Type B pancreatic cell (in vitro differentiated cells): ENCODE measurements around the gene FYN. TPM values are rescaled to one million over a fixed set of nuclear protein-coding genes. Genes with fewer than 3 reads are reported as not detected.

Experiments
- DNase-seq: peaks from one replicate; pipeline ENCODE4 v3.0.0; 2021; ENCODE audit warnings: mixed read lengths; ENCODE audit not compliant: unreplicated experiment; ENCODE audit errors: extremely low spot score
- H3K27ac Mint-ChIP-seq: 2 replicates; pipeline ENCODE4 v1.8.0; 2021; ENCODE audit warnings: mild to moderate bottlenecking, mixed read lengths
- H3K27me3 Mint-ChIP-seq: 2 replicates; pipeline ENCODE4 v1.8.0; 2021; ENCODE audit warnings: mixed read lengths
- H3K36me3 Mint-ChIP-seq: 2 replicates; pipeline ENCODE4 v1.8.0; 2021; ENCODE audit warnings: mixed read lengths
- H3K4me1 Mint-ChIP-seq: one replicate; pipeline ENCODE4 v1.8.0; 2021; ENCODE audit warnings: mixed read lengths; ENCODE audit not compliant: unreplicated experiment
- H3K4me3 Mint-ChIP-seq: 2 replicates; pipeline ENCODE4 v1.8.0; 2021; ENCODE audit warnings: mild to moderate bottlenecking, mixed read lengths
- H3K9me3 Mint-ChIP-seq: 2 replicates; pipeline ENCODE4 v1.8.0; 2021; ENCODE audit warnings: mixed read lengths
- CTCF ChIP-seq: fragments of 200-600 bp; sonication (generic); conservative IDR thresholded peaks from 2 replicates; pipeline ENCODE4 v1.5.0; 2021; ENCODE audit warnings: antibody characterized with exemption, mild to moderate bottlenecking
- total RNA-seq: library from RNA; stranded (reverse); gene quantifications from 2 replicates; pipeline ENCODE4 v1.2.1, GENCODE V29; 2021; ENCODE audit warnings: low replicate concordance

FYN gene
- total RNA-seq, 1 donor from 2014 or later = 131 TPM

DNA sequence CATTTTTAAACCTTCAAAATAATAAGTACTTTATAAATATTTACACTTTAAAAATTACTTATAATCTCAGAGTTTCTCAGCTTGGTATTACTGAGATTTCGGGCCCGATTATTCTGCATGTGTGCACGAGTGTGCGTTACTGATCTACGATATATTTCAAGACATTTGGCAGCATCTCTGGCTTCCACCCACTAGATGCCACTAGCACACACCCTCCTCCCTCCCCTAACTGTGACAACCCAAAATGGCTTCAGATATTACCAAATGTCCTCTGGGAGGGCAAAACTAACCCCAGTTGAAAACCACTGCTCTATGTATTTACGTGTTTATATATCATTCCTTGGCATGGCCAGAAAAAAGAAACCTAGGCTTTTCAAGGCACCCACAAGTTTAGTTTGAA is 95.9 kb downstream of the FYN start:
- no peak for DNase-seq
- Mint-ChIP-seq H3K27me3 (no peaks in the 10 kb centered on the region), H3K27ac (no peak overlapping the region), H3K9me3 (no peaks in the 10 kb centered on the region), H3K36me3 (peaks cover 37% of the 10 kb centered on the region), H3K4me1 (peaks cover 51% of the 10 kb centered on the region), H3K4me3 (no peak overlapping the region)
- no peak for TF ChIP-seq CTCF

GRCh38 chr6:111776236-111777221 is 96.7 kb downstream of the FYN start:
- Mint-ChIP-seq H3K4me1 (peaks cover 51% of the 10 kb centered on the region), H3K27me3 (no peaks in the 10 kb centered on the region), H3K4me3 (no peak overlapping the region), H3K27ac (no peak overlapping the region), H3K36me3 (peaks cover 40% of the 10 kb centered on the region), H3K9me3 (no peaks in the 10 kb centered on the region)
- no peak for DNase-seq
- TF ChIP-seq CTCF = no peak

GRCh38 chr6:111775145-111775922 is 97.9 kb downstream of the FYN start:
- DNase-seq = no peak
- no peaks in the 10 kb centered on the region for H3K27me3 Mint-ChIP-seq
- H3K36me3 Mint-ChIP-seq = peaks cover 38% of the 10 kb centered on the region
- TF ChIP-seq CTCF = no peak
- peak overlapping the region; percentile 34 for H3K4me3 Mint-ChIP-seq
- H3K4me1 Mint-ChIP-seq = peaks cover 43% of the 10 kb centered on the region
- no peaks in the 10 kb centered on the region for H3K9me3 Mint-ChIP-seq
- H3K27ac Mint-ChIP-seq = peak overlapping the region; percentile 59

- peaks cover 35% of the 10 kb centered on the region for H3K36me3 Mint-ChIP-seq
- DNase-seq = no peak
- TF ChIP-seq CTCF = no peak
- H3K4me3 Mint-ChIP-seq = no peak overlapping the region
- H3K9me3 Mint-ChIP-seq = no peaks in the 10 kb centered on the region
- H3K4me1 Mint-ChIP-seq = peaks cover 49% of the 10 kb centered on the region
- H3K27ac Mint-ChIP-seq = no peak overlapping the region
- no peaks in the 10 kb centered on the region for H3K27me3 Mint-ChIP-seq
Measured at GRCh38 chr6:111774346-111774703, 98.9 kb downstream of the FYN start.

GRCh38 chr6:111773501-111774345 is 99.5 kb downstream of the FYN start:
- no peak for DNase-seq
- H3K27me3 Mint-ChIP-seq = no peaks in the 10 kb centered on the region
- peaks cover 56% of the 10 kb centered on the region for H3K4me1 Mint-ChIP-seq
- no peak for TF ChIP-seq CTCF
- H3K9me3 Mint-ChIP-seq = no peaks in the 10 kb centered on the region
- H3K27ac Mint-ChIP-seq = no peak overlapping the region
- peaks cover 35% of the 10 kb centered on the region for H3K36me3 Mint-ChIP-seq
- H3K4me3 Mint-ChIP-seq = no peak overlapping the region
